Glutamatergic neuron (in vitro differentiated cells): ENCODE results near the gene SLIT3. TPM values are rescaled to one million over a fixed set of nuclear protein-coding genes. Genes with fewer than 3 reads are reported as not detected.
A peak's percentile ranks its signal among the peaks of the same experiment; 100 is the strongest.

Experiments used
- DNase-seq: peaks from one replicate; pipeline ENCODE4 v3.0.0; 2022
- H3K27ac Mint-ChIP-seq: one replicate; pipeline ENCODE4 v1.8.0; 2020; ENCODE audit warnings: mild to moderate bottlenecking, mixed read lengths, inconsistent platforms; ENCODE audit not compliant: unreplicated experiment
- H3K27me3 Mint-ChIP-seq: one replicate; pipeline ENCODE4 v1.8.0; 2020; ENCODE audit warnings: mild to moderate bottlenecking, moderate library complexity, mixed read lengths, inconsistent platforms; ENCODE audit not compliant: unreplicated experiment
- H3K36me3 Mint-ChIP-seq: one replicate; pipeline ENCODE4 v1.8.0; 2020; ENCODE audit warnings: mild to moderate bottlenecking, mixed read lengths, inconsistent platforms; ENCODE audit not compliant: unreplicated experiment
- H3K4me1 Mint-ChIP-seq: one replicate; pipeline ENCODE4 v1.8.0; 2020; ENCODE audit warnings: mild to moderate bottlenecking, low read depth, mixed read lengths, inconsistent platforms; ENCODE audit not compliant: unreplicated experiment
- H3K4me3 Mint-ChIP-seq: one replicate; pipeline ENCODE4 v1.8.0; 2020; ENCODE audit warnings: mild to moderate bottlenecking, mixed read lengths, inconsistent platforms; ENCODE audit not compliant: unreplicated experiment
- H3K9me3 Mint-ChIP-seq: one replicate; pipeline ENCODE4 v1.8.0; 2020; ENCODE audit warnings: mild to moderate bottlenecking, moderate library complexity, mixed read lengths, inconsistent platforms; ENCODE audit not compliant: unreplicated experiment
- total RNA-seq: library from RNA; stranded (reverse); fragmentation: NEBNext Ultra II Directional; extraction: Animal tissue kit (Norgen Biotek cat#: 25700); gene quantifications from one replicate; pipeline ENCODE4 v1.2.1, GENCODE V29; 2021; ENCODE audit not compliant: unreplicated experiment
- TF ChIP-seq, protein P1 (sequence below): fragments of 200-600 bp; sonication (generic); IDR thresholded peaks from one replicate; pipeline ENCODE4 v1.5.0; 2021; ENCODE audit not compliant: partially characterized antibody, unreplicated experiment

SLIT3 gene
- total RNA-seq, 1 donor from 2014 or later = 11.5 TPM

GRCh38 chr5:169122951-169123350 lies 178.0 kb downstream of the SLIT3 start:
- H3K9me3 Mint-ChIP-seq = peaks cover 4% of the 10 kb centered on the region
- H3K27ac Mint-ChIP-seq = no peak overlapping the region
- TF ChIP-seq, protein P1, sequence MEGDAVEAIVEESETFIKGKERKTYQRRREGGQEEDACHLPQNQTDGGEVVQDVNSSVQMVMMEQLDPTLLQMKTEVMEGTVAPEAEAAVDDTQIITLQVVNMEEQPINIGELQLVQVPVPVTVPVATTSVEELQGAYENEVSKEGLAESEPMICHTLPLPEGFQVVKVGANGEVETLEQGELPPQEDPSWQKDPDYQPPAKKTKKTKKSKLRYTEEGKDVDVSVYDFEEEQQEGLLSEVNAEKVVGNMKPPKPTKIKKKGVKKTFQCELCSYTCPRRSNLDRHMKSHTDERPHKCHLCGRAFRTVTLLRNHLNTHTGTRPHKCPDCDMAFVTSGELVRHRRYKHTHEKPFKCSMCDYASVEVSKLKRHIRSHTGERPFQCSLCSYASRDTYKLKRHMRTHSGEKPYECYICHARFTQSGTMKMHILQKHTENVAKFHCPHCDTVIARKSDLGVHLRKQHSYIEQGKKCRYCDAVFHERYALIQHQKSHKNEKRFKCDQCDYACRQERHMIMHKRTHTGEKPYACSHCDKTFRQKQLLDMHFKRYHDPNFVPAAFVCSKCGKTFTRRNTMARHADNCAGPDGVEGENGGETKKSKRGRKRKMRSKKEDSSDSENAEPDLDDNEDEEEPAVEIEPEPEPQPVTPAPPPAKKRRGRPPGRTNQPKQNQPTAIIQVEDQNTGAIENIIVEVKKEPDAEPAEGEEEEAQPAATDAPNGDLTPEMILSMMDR = no peak
- H3K4me3 Mint-ChIP-seq = no peak overlapping the region
- H3K4me1 Mint-ChIP-seq = peaks cover 20% of the 10 kb centered on the region
- H3K36me3 Mint-ChIP-seq = no peaks in the 10 kb centered on the region
- peaks cover 10% of the 10 kb centered on the region for H3K27me3 Mint-ChIP-seq
- no peak for DNase-seq

- H3K4me1 Mint-ChIP-seq = peaks cover 13% of the 10 kb centered on the region
- DNase-seq = no peak
- TF ChIP-seq, protein P1 = no peak
- no peaks in the 10 kb centered on the region for H3K36me3 Mint-ChIP-seq
- peaks cover 11% of the 10 kb centered on the region for H3K27me3 Mint-ChIP-seq
- H3K27ac Mint-ChIP-seq = no peak overlapping the region
- no peak overlapping the region for H3K4me3 Mint-ChIP-seq
- peaks cover 6% of the 10 kb centered on the region for H3K9me3 Mint-ChIP-seq
These were observed 179.1 kb downstream of the SLIT3 start for GRCh38 chr5:169121630-169122420.

GRCh38 chr5:169119288-169120048 lies 181.5 kb downstream of the SLIT3 start:
- Mint-ChIP-seq H3K4me3 (no peak overlapping the region), H3K9me3 (peaks cover 2% of the 10 kb centered on the region), H3K27ac (no peak overlapping the region), H3K4me1 (no peaks in the 10 kb centered on the region), H3K27me3 (peaks cover 4% of the 10 kb centered on the region), H3K36me3 (no peaks in the 10 kb centered on the region)
- TF ChIP-seq, protein P1 = no peak
- no peak for DNase-seq

GRCh38 chr5:169116961-169117461 lies 183.9 kb downstream of the SLIT3 start:
- DNase-seq = peak; percentile 23
- no peak overlapping the region for H3K27ac Mint-ChIP-seq
- no peaks in the 10 kb centered on the region for H3K36me3 Mint-ChIP-seq
- H3K4me3 Mint-ChIP-seq = no peak overlapping the region
- peaks cover 4% of the 10 kb centered on the region for H3K27me3 Mint-ChIP-seq
- H3K4me1 Mint-ChIP-seq = no peaks in the 10 kb centered on the region
- H3K9me3 Mint-ChIP-seq = peaks cover 2% of the 10 kb centered on the region
- TF ChIP-seq, protein P1 = no peak
